Measurements from ENCODE around the gene SRGAP1.

DNA sequence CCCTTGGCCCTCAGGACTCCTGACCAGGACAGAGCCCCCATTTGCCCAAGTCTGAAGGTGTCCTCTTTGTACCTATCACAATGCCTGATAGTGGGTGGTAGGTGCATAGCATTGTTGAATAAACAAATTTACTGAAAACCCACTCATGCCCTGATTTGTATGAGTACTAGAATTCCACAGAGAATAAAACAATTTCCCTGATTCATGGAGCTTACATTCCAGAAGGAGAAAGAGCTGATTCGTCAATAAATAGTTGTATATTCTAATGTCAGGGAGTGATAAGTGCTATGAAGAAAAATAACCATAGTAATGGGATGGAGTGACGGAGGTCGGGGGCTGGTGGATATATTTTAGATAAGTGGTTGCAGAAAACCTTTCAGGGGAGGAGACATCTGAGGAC, 117.0 kb downstream of the SRGAP1 start:
- TF ChIP-seq CTCF (IDR thresholded peaks at IDR 0.05; ENCODE audit: borderline replicate concordance, extremely low read depth, low read length, poor library complexity, severe bottlenecking) (no peak), EZH2 (IDR thresholded peaks at IDR 0.05; ENCODE audit: borderline replicate concordance, low read depth, low read length, severe bottlenecking) (no peak)

Measured in DND-41 (cell line).